GM23338 (cell line): ENCODE results near the gene PLEKHA7. TPM values are rescaled to one million over a fixed set of nuclear protein-coding genes. Genes with fewer than 3 reads are reported as not detected.

Source experiments
- ATAC-seq: fragments of 200-7000 bp; cut with Tn5 transposase; 3 replicates; pipeline ENCODE4 v1.9.1; 2020
- DNase-seq: peaks from one replicate; pipeline ENCODE4 v3.0.0-alpha.2; 2015; ENCODE audit warnings: low spot score
- H2AFZ ChIP-seq: fragments of 200-600 bp; sonication (generic); 2 replicates; pipeline ENCODE4 v1.8.0; 2016; ENCODE audit warnings: antibody characterized with exemption, mild to moderate bottlenecking, moderate library complexity
- H3F3A ChIP-seq: fragments of 200-600 bp; sonication (generic); replicated peaks from 2 replicates; pipeline ENCODE4 v1.8.0; 2017; ENCODE audit warnings: antibody characterized with exemption, mixed run types, low read depth
- H3K27ac ChIP-seq: fragments of 200-600 bp; sonication (generic); 2 replicates; pipeline ENCODE4 v1.6.1; 2016; ENCODE audit warnings: low read depth
- H3K27me3 ChIP-seq: fragments of 200-600 bp; sonication (generic); 2 replicates; pipeline ENCODE4 v1.8.0; 2016; ENCODE audit warnings: mild to moderate bottlenecking, mixed run types, moderate library complexity; ENCODE audit not compliant: insufficient read depth
- H3K36me3 ChIP-seq: fragments of 200-600 bp; sonication (generic); 2 replicates; pipeline ENCODE4 v1.8.0; 2016; ENCODE audit warnings: mild to moderate bottlenecking; ENCODE audit not compliant: insufficient read depth
- H3K4me1 ChIP-seq: fragments of 200-600 bp; sonication (generic); 2 replicates; pipeline ENCODE4 v1.8.0; 2016; ENCODE audit warnings: mild to moderate bottlenecking, moderate library complexity; ENCODE audit not compliant: insufficient read depth
- H3K4me2 ChIP-seq: fragments of 200-600 bp; sonication (generic); 2 replicates; pipeline ENCODE4 v1.7.1; 2017; ENCODE audit warnings: mixed run types
- H3K4me3 ChIP-seq: fragments of 200-600 bp; sonication (generic); 2 replicates; pipeline ENCODE4 v1.6.1; 2016; ENCODE audit warnings: mixed run types
- H3K79me2 ChIP-seq: fragments of 200-600 bp; sonication (generic); replicated peaks from 2 replicates; pipeline ENCODE4 v1.8.0; 2017; ENCODE audit warnings: mild to moderate bottlenecking; ENCODE audit not compliant: insufficient read depth
- H3K9me2 ChIP-seq: fragments of 200-600 bp; sonication (generic); 2 replicates; pipeline ENCODE4 v1.8.0; 2017; ENCODE audit not compliant: insufficient read depth
- H4K20me1 ChIP-seq: fragments of 200-600 bp; sonication (generic); replicated peaks from 2 replicates; pipeline ENCODE4 v1.8.0; 2017; ENCODE audit warnings: mild to moderate bottlenecking; ENCODE audit not compliant: insufficient read depth
- H3K27ac Mint-ChIP-seq: 2 replicates; pipeline ENCODE4 v1.8.0; 2020; ENCODE audit warnings: inconsistent platforms, mild to moderate bottlenecking, moderate library complexity, mixed read lengths
- H3K27me3 Mint-ChIP-seq: 3 replicates; pipeline ENCODE4 v1.8.0; 2022; ENCODE audit warnings: low read depth, mild to moderate bottlenecking, moderate library complexity, mixed read lengths, inconsistent platforms; ENCODE audit not compliant: insufficient read depth, poor library complexity
- H3K36me3 Mint-ChIP-seq: 3 replicates; pipeline ENCODE4 v1.8.0; 2021; ENCODE audit warnings: low read depth, mild to moderate bottlenecking, inconsistent platforms, moderate library complexity, mixed read lengths
- H3K4me1 Mint-ChIP-seq: 3 replicates; pipeline ENCODE4 v1.8.0; 2020; ENCODE audit warnings: mild to moderate bottlenecking, inconsistent platforms, mixed read lengths
- H3K4me3 Mint-ChIP-seq: 3 replicates; pipeline ENCODE4 v1.8.0; 2021; ENCODE audit warnings: moderate library complexity, mild to moderate bottlenecking, inconsistent platforms, mixed read lengths
- H3K9me3 Mint-ChIP-seq: 3 replicates; pipeline ENCODE4 v1.8.0; 2020; ENCODE audit warnings: moderate library complexity, mild to moderate bottlenecking, inconsistent platforms, mixed read lengths
- EZH2 ChIP-seq: fragments of 200-600 bp; sonication (generic); IDR thresholded peaks from one replicate; pipeline ENCODE4 v1.8.0; 2017; ENCODE audit warnings: antibody characterized with exemption, mild to moderate bottlenecking, low read depth; ENCODE audit not compliant: unreplicated experiment
- JUNB ChIP-seq: IDR thresholded peaks from one replicate; pipeline ENCODE4 v1.6.1; 2016; ENCODE audit warnings: antibody characterized with exemption; ENCODE audit not compliant: unreplicated experiment
- NANOG ChIP-seq: IDR thresholded peaks from 2 replicates; pipeline ENCODE4 v1.6.1; 2016; ENCODE audit warnings: antibody characterized with exemption, borderline replicate concordance
- STAT1 ChIP-seq: IDR thresholded peaks from one replicate; pipeline ENCODE4 v1.6.1; 2016; ENCODE audit warnings: antibody characterized with exemption; ENCODE audit not compliant: unreplicated experiment
- ZNF331 ChIP-seq: fragments of 250-450 bp; sonication (Bioruptor Pico); IDR thresholded peaks from 2 replicates; pipeline ENCODE4 v1.5.0; 2020; ENCODE audit warnings: low read depth, mild to moderate bottlenecking, moderate library complexity
- polyA plus RNA-seq: library from polyadenylated mRNA; unstranded; fragments of >200 nt; fragmentation: Nextera tagmentation; extraction: Ambion mirVana; gene quantifications from 2 replicates; pipeline ENCODE4 v1.2.1, GENCODE V29; 2016
- total RNA-seq: library from RNA; depleted of rRNA; stranded (reverse); fragments of >200 nt; shearing (Covaris generic); gene quantifications from 2 replicates; pipeline ENCODE4 v1.2.3, GENCODE V29; 2014
- TF ChIP-seq, protein P1 (sequence below): fragments of 250-450 bp; sonication (Bioruptor Pico); IDR thresholded peaks from 2 replicates; pipeline ENCODE4 v1.5.0; 2020; ENCODE audit warnings: mild to moderate bottlenecking, moderate library complexity
- TF ChIP-seq, protein P2 (sequence below): IDR thresholded peaks from one replicate; pipeline ENCODE4 v1.6.1; 2018; ENCODE audit warnings: antibody characterized with exemption; ENCODE audit not compliant: unreplicated experiment

The PLEKHA7 gene
- total and polyA plus RNA-seq, 2 experiments from 2014 or later: 9.7 to 15.8 TPM

DNA sequence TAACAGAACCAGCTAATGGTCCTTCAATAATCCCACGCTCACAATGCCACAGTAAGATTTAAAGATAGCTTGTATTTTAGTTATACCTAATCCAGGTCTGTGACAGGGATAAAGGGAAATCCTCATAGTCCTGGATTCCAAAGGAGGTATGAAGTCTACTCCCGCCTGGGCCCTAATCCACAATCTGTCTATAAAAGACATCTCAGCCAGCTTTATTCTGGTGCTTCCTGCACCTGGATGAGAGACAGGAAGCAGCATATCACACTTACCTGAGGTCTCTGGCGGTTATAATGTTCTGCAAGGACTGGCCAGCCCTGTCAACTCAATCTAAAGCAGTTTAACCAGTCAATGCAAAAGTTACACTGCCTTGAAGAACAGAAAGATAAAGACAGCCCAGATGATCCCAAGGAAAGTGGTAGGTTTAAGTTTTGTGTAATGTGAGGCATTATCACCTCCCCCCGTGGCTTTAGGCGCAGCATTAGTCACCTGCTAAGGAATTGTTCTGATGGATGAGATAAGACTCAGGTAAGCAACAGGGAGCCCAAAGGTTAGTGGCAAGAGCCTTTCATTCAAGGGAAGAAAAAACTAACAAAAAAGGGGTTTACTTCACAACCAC is 57.6 kb downstream of the PLEKHA7 start:
- Histone ChIP-seq H3K9me2 (no peaks in the 10 kb centered on the region), H3K79me2 (peaks cover 8% of the 10 kb centered on the region), H3K27me3 (no peaks in the 10 kb centered on the region), H2AFZ (no peak overlapping the region), H3K4me3 (no peak overlapping the region), H3K4me1 (peaks cover 24% of the 10 kb centered on the region), H4K20me1 (peaks cover 4% of the 10 kb centered on the region; the same call in 1 of the 2 replicates), H3K27ac (no peak overlapping the region), H3F3A (no peaks in the 10 kb centered on the region), H3K36me3 (no peaks in the 10 kb centered on the region), H3K4me2 (0 out of 2 replicates have a peak overlapping the region, but pooled peaks have one; percentile 39)
- H3K27ac Mint-ChIP-seq: peak overlapping the region; percentile 20; the same call in 1 of the 2 replicates
- no peaks in the 10 kb centered on the region for H3K9me3 Mint-ChIP-seq
- ATAC-seq (peak; percentile 77), DNase-seq (peak; percentile 43)
- no peaks in the 10 kb centered on the region for H3K36me3 Mint-ChIP-seq
- peaks cover 2% of the 10 kb centered on the region for H3K27me3 Mint-ChIP-seq
- H3K4me1 Mint-ChIP-seq: peaks cover 43% of the 10 kb centered on the region
- H3K4me3 Mint-ChIP-seq: no peak overlapping the region
- TF ChIP-seq EZH2: no peak
- TF ChIP-seq JUNB: no peak
- no peak for TF ChIP-seq ZNF331 (CRISPR knock-in tag)
- TF ChIP-seq STAT1: no peak
- TF ChIP-seq, protein P1, sequence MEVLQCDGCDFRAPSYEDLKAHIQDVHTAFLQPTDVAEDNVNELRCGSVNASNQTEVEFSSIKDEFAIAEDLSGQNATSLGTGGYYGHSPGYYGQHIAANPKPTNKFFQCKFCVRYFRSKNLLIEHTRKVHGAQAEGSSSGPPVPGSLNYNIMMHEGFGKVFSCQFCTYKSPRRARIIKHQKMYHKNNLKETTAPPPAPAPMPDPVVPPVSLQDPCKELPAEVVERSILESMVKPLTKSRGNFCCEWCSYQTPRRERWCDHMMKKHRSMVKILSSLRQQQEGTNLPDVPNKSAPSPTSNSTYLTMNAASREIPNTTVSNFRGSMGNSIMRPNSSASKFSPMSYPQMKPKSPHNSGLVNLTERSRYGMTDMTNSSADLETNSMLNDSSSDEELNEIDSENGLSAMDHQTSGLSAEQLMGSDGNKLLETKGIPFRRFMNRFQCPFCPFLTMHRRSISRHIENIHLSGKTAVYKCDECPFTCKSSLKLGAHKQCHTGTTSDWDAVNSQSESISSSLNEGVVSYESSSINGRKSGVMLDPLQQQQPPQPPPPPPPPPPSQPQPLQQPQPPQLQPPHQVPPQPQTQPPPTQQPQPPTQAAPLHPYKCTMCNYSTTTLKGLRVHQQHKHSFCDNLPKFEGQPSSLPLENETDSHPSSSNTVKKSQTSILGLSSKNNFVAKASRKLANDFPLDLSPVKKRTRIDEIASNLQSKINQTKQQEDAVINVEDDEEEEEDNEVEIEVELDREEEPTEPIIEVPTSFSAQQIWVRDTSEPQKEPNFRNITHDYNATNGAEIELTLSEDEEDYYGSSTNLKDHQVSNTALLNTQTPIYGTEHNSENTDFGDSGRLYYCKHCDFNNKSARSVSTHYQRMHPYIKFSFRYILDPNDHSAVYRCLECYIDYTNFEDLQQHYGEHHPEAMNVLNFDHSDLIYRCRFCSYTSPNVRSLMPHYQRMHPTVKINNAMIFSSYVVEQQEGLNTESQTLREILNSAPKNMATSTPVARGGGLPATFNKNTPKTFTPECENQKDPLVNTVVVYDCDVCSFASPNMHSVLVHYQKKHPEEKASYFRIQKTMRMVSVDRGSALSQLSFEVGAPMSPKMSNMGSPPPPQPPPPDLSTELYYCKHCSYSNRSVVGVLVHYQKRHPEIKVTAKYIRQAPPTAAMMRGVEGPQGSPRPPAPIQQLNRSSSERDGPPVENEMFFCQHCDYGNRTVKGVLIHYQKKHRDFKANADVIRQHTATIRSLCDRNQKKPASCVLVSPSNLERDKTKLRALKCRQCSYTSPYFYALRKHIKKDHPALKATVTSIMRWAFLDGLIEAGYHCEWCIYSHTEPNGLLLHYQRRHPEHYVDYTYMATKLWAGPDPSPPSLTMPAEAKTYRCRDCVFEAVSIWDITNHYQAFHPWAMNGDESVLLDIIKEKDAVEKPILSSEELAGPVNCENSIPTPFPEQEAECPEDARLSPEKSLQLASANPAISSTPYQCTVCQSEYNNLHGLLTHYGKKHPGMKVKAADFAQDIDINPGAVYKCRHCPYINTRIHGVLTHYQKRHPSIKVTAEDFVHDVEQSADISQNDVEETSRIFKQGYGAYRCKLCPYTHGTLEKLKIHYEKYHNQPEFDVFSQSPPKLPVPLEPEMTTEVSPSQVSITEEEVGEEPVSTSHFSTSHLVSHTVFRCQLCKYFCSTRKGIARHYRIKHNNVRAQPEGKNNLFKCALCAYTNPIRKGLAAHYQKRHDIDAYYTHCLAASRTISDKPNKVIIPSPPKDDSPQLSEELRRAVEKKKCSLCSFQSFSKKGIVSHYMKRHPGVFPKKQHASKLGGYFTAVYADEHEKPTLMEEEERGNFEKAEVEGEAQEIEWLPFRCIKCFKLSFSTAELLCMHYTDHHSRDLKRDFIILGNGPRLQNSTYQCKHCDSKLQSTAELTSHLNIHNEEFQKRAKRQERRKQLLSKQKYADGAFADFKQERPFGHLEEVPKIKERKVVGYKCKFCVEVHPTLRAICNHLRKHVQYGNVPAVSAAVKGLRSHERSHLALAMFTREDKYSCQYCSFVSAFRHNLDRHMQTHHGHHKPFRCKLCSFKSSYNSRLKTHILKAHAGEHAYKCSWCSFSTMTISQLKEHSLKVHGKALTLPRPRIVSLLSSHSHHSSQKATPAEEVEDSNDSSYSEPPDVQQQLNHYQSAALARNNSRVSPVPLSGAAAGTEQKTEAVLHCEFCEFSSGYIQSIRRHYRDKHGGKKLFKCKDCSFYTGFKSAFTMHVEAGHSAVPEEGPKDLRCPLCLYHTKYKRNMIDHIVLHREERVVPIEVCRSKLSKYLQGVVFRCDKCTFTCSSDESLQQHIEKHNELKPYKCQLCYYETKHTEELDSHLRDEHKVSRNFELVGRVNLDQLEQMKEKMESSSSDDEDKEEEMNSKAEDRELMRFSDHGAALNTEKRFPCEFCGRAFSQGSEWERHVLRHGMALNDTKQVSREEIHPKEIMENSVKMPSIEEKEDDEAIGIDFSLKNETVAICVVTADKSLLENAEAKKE (CRISPR knock-in tag): 0 out of 2 replicates have a peak, but pooled peaks have one; percentile 1
- no peak for TF ChIP-seq NANOG
- TF ChIP-seq, protein P2, sequence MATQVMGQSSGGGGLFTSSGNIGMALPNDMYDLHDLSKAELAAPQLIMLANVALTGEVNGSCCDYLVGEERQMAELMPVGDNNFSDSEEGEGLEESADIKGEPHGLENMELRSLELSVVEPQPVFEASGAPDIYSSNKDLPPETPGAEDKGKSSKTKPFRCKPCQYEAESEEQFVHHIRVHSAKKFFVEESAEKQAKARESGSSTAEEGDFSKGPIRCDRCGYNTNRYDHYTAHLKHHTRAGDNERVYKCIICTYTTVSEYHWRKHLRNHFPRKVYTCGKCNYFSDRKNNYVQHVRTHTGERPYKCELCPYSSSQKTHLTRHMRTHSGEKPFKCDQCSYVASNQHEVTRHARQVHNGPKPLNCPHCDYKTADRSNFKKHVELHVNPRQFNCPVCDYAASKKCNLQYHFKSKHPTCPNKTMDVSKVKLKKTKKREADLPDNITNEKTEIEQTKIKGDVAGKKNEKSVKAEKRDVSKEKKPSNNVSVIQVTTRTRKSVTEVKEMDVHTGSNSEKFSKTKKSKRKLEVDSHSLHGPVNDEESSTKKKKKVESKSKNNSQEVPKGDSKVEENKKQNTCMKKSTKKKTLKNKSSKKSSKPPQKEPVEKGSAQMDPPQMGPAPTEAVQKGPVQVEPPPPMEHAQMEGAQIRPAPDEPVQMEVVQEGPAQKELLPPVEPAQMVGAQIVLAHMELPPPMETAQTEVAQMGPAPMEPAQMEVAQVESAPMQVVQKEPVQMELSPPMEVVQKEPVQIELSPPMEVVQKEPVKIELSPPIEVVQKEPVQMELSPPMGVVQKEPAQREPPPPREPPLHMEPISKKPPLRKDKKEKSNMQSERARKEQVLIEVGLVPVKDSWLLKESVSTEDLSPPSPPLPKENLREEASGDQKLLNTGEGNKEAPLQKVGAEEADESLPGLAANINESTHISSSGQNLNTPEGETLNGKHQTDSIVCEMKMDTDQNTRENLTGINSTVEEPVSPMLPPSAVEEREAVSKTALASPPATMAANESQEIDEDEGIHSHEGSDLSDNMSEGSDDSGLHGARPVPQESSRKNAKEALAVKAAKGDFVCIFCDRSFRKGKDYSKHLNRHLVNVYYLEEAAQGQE: no peak
